Gastroesophageal sphincter (tissue), 4 donors: ENCODE data around the gene EPB41L4A. TPM values are rescaled to one million over a fixed set of nuclear protein-coding genes. Genes with fewer than 3 reads are reported as not detected.

Experiments used
- ATAC-seq: fragments of 150-250 bp; one replicate; pipeline ENCODE4 v1.9.1; 2016; ENCODE audit warnings: mild to moderate bottlenecking, moderate library complexity
- H3K27ac ChIP-seq, 4 donors: fragments of 200-600 bp; sonication (generic) in 3 of 4; 1 replicate in 3 of 4; 2 replicates in 1 of 4; pipeline ENCODE4 v1.5.1; 2016 to 2019
- H3K27me3 ChIP-seq: fragments of 200-600 bp; sonication (generic); one replicate; pipeline ENCODE4 v1.5.1; 2019
- H3K36me3 ChIP-seq, 2 donors: fragments of 200-600 bp; sonication (generic); one replicate each; pipeline ENCODE4 v1.5.1; 2019; ENCODE audit warnings: control low read depth in 1 of 2
- H3K4me1 ChIP-seq, 3 donors: fragments of 200-600 bp; sonication (generic); 1 replicate in 2 of 3; 2 replicates in 1 of 3; pipeline ENCODE4 v1.5.1; 2016 to 2019; ENCODE audit warnings: control low read depth in 2 of 3
- H3K4me3 ChIP-seq, 2 donors: fragments of 200-600 bp; sonication (generic); one replicate each; pipeline ENCODE4 v1.5.1; 2019; ENCODE audit warnings: mild to moderate bottlenecking in 1 of 2, moderate library complexity in 1 of 2
- H3K9me3 ChIP-seq, 3 donors: fragments of 200-600 bp; sonication (generic); one replicate each; pipeline ENCODE4 v1.5.1; 2017 to 2019; ENCODE audit warnings: control low read depth in 2 of 3
- EP300 ChIP-seq: sonication (generic); formaldehyde crosslinking; IDR thresholded peaks from one replicate; pipeline ENCODE4 v1.6.1; 2017; ENCODE audit warnings: antibody characterized with exemption, mild to moderate bottlenecking
- POLR2A ChIP-seq, 2 donors: fragments of 450-650 bp; IDR thresholded peaks; one replicate each; pipeline ENCODE4 v1.6.1; 2017; ENCODE audit warnings: antibody characterized with exemption in 2 of 2, mild to moderate bottlenecking in 2 of 2, moderate library complexity in 1 of 2
- POLR2AphosphoS5 ChIP-seq: sonication (generic); formaldehyde crosslinking; IDR thresholded peaks from one replicate; pipeline ENCODE4 v1.6.1; 2017; ENCODE audit warnings: antibody characterized with exemption
- WGBS, 2 donors: methylation state at CpG; one replicate each; pipeline ENCODE4 v1.1.5; 2018; ENCODE audit warnings: low coverage in 1 of 2; 5-methylcytosine and 5-hydroxymethylcytosine counted together
- total RNA-seq, 4 donors: library from RNA; depleted of rRNA; stranded (reverse); fragments of >200 nt; gene quantifications; one replicate each; pipeline ENCODE4 v1.1.0, GENCODE V29; 2016
- TF ChIP-seq, protein P1 (sequence below), 4 experiments: fragments of 200-600 bp in 2 of 4; fragments of 450-650 bp in 2 of 4; sonication (generic) in 1 of 4; IDR thresholded peaks; one replicate each; pipeline ENCODE4 v1.5.1; 2017 to 2019; ENCODE audit warnings: antibody characterized with exemption in 4 of 4, mild to moderate bottlenecking in 2 of 4, moderate library complexity in 2 of 4

The EPB41L4A gene
- total RNA-seq, 4 donors from 2014 or later, result 4.3 to 28.7 (median 12.6) TPM

- H3K9me3 ChIP-seq, result no peaks in the 10 kb centered on the region
- H3K27ac ChIP-seq, result no peak overlapping the region
- no peaks in the 10 kb centered on the region for H3K27me3 ChIP-seq
- TF ChIP-seq POLR2A (IDR thresholded peaks at IDR 0.05) (no peak), EP300 (no peak), POLR2AphosphoS5 (no peak)
- TF ChIP-seq, protein P1, sequence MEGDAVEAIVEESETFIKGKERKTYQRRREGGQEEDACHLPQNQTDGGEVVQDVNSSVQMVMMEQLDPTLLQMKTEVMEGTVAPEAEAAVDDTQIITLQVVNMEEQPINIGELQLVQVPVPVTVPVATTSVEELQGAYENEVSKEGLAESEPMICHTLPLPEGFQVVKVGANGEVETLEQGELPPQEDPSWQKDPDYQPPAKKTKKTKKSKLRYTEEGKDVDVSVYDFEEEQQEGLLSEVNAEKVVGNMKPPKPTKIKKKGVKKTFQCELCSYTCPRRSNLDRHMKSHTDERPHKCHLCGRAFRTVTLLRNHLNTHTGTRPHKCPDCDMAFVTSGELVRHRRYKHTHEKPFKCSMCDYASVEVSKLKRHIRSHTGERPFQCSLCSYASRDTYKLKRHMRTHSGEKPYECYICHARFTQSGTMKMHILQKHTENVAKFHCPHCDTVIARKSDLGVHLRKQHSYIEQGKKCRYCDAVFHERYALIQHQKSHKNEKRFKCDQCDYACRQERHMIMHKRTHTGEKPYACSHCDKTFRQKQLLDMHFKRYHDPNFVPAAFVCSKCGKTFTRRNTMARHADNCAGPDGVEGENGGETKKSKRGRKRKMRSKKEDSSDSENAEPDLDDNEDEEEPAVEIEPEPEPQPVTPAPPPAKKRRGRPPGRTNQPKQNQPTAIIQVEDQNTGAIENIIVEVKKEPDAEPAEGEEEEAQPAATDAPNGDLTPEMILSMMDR (IDR thresholded peaks at IDR 0.05), result no peak
- no peak for ATAC-seq
- no peaks in the 10 kb centered on the region for H3K36me3 ChIP-seq
- 67 to 92% methylated on average over 2 of the region's 2 CpGs for WGBS, 2 donors
- H3K4me3 ChIP-seq, result no peak overlapping the region
- peaks cover 0 to 7% (median 0%) of the 10 kb centered on the region in 3 donors for H3K4me1 ChIP-seq
Observed at GRCh38 chr5:112382886-112383285, 36.2 kb downstream of the EPB41L4A start.

DNA sequence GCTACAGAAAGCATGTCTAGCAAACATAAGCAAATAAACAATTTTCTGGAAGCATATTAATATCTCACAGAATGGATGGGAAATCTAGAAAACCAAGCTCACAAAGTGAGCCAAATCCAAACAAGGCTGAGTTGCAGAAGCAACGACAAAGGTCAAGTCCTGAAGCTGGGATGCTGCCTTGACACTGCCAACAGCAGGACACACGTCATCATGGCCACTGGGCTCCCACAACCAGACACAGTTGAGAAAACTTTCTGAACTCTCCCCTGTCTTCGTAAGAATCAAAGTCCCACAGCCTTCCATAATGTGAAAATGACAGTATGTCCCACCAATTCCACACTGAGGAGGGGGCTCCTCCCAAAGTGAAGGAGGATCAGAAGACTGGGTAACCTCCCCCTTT, 37.6 kb downstream of the EPB41L4A start:
- TF ChIP-seq EP300 (no peak), POLR2A (IDR thresholded peaks at IDR 0.05) (no peak), POLR2AphosphoS5 (no peak)
- TF ChIP-seq, protein P1 (IDR thresholded peaks at IDR 0.05), result no peak
- ATAC-seq, result no peak
- WGBS, 2 donors, result 88% methylated on average over 1 of the region's 3 CpGs; no CpG with 5 or more reads in 1 of the 2 donors

GRCh38 chr5:112379542-112380325, 39.3 kb downstream of the EPB41L4A start:
- no peak for ATAC-seq
- peaks cover 0 to 10% (median 3%) of the 10 kb centered on the region in 3 donors for H3K4me1 ChIP-seq
- TF ChIP-seq POLR2AphosphoS5 (no peak), EP300 (no peak), POLR2A (IDR thresholded peaks at IDR 0.05) (no peak)
- TF ChIP-seq, protein P1 (IDR thresholded peaks at IDR 0.05), result no peak

More for the DNA sequence above, 37.6 kb downstream of the EPB41L4A start:
- peaks cover 0 to 7% (median 0%) of the 10 kb centered on the region in 3 donors for H3K4me1 ChIP-seq
- H3K27ac ChIP-seq, result no peak overlapping the region
- no peaks in the 10 kb centered on the region for H3K27me3 ChIP-seq
- no peaks in the 10 kb centered on the region for H3K36me3 ChIP-seq
- no peak overlapping the region for H3K4me3 ChIP-seq
- H3K9me3 ChIP-seq, result no peaks in the 10 kb centered on the region

DNA sequence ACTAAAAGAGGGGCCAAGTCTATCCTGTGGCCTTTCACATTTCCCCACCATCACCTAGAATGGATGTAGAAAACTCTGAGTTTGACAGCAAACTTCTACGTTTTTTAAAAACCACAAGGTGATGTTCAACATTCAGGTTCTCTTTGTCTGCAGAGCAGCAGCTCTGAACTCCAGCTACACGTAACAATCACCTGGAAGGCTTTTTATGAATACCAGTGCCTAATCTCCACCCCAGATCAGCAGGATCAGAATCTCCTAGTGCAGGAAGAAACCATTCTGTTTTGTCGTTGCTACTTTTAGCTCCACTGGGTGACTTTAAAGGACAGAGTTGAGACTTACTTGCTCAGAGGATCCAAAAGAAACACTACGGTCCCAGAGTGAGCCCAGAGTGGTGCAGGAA, 44.3 kb downstream of the EPB41L4A start:
- Histone ChIP-seq H3K4me1 (peaks cover 0 to 27% (median 4%) of the 10 kb centered on the region in 3 donors), H3K9me3 (no peaks in the 10 kb centered on the region), H3K4me3 (no peak overlapping the region), H3K27ac (no peak overlapping the region), H3K36me3 (no peaks in the 10 kb centered on the region), H3K27me3 (no peaks in the 10 kb centered on the region)
- ATAC-seq, result no peak
- WGBS, 2 donors, result 68 to 75% methylated on average over 1 to 3 of the region's 4 CpGs
- TF ChIP-seq EP300 (no peak), POLR2A (IDR thresholded peaks at IDR 0.05) (no peak), POLR2AphosphoS5 (no peak)
- TF ChIP-seq, protein P1 (IDR thresholded peaks at IDR 0.05), result no peak

More at GRCh38 chr5:112379542-112380325, 39.3 kb downstream of the EPB41L4A start:
- Histone ChIP-seq H3K27me3 (no peaks in the 10 kb centered on the region), H3K36me3 (no peaks in the 10 kb centered on the region), H3K27ac (no peak overlapping the region), H3K9me3 (no peaks in the 10 kb centered on the region), H3K4me3 (no peak overlapping the region)
- WGBS, 2 donors, result 59 to 68% methylated on average over 5 of the region's 5 CpGs

DNA sequence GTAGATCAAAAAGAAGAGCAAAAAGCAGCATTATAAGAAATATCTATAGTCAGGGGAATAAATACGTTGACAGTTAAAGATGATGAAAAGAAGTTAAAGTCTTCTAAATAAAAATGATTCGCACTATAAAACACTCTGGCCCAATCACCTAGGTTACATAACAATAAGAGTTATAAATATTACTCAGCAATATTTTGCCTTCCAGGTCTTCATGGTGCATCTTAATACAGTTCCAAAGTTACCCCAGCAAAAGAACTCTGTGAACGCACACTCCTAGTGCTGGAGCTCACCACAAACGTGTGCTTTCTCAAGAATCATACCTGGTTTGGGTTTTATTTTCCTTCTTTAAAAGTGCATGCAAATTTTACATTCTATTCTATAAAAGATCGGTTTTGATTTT, 44.7 kb downstream of the EPB41L4A start:
- 45 to 57% methylated on average over 5 of the region's 5 CpGs for WGBS, 2 donors
- Histone ChIP-seq H3K9me3 (no peaks in the 10 kb centered on the region), H3K36me3 (no peaks in the 10 kb centered on the region), H3K4me1 (peaks cover 0 to 22% (median 4%) of the 10 kb centered on the region in 3 donors), H3K27me3 (no peaks in the 10 kb centered on the region), H3K4me3 (no peak overlapping the region), H3K27ac (peak overlapping the region in 2 of 4 donors; percentile 12 to 21)
- TF ChIP-seq POLR2A (IDR thresholded peaks at IDR 0.05), result no peak
- TF ChIP-seq, protein P1 (IDR thresholded peaks at IDR 0.05), result no peak
- TF ChIP-seq POLR2AphosphoS5, result no peak
- TF ChIP-seq EP300, result no peak
- no peak for ATAC-seq
